Common myeloid progenitor, CD34-positive (primary cell): ENCODE results near the gene METTL21A.
A peak's percentile ranks its signal among the peaks of the same experiment; 100 is the strongest.

Source experiments
- CTCF ChIA-PET: fragments of 350-600 bp; sonication (Branson Sonifier 250); formaldehyde crosslinking; loops from one replicate; lab custom pipeline; 2021; ENCODE audit warnings: antibody characterized with exemption; lab: Charles Lee
- POLR2A ChIA-PET: fragments of 350-600 bp; sonication (Branson Sonifier 250); formaldehyde crosslinking; loops from one replicate; lab custom pipeline; 2021; ENCODE audit warnings: antibody characterized with exemption; lab: Charles Lee
- DNase-seq, 3 donors: peaks; one replicate each; pipeline versions ENCODE4 v3.0.0 to v3.0.0-alpha.2; 2013
- H3K27ac ChIP-seq, 2 experiments: 1 replicate in 1 of 2; 2 replicates in 1 of 2; pipeline ENCODE4 v1.7.0; 2013; ENCODE audit warnings: inconsistent platforms in 2 of 2, low read length in 2 of 2, mild to moderate bottlenecking in 2 of 2, low read depth in 1 of 2, moderate library complexity in 1 of 2; ENCODE audit not compliant: severe bottlenecking in 2 of 2, insufficient read depth in 1 of 2, poor library complexity in 1 of 2
- H3K27me3 ChIP-seq, 5 experiments: replicated peaks in 2 of 5; 1 replicate in 3 of 5; 2 replicates in 2 of 5; pipeline versions ENCODE4 v1.6.1 to v1.7.0; 2013; ENCODE audit warnings: low read length in 4 of 5, mild to moderate bottlenecking in 2 of 5, moderate library complexity in 2 of 5, inconsistent platforms in 1 of 5; ENCODE audit not compliant: insufficient read depth in 5 of 5, control insufficient read depth in 4 of 5
- H3K36me3 ChIP-seq, 4 experiments: 1 replicate in 2 of 4; 2 replicates in 2 of 4; pipeline versions ENCODE4 v1.6.1 to v1.7.0; 2013; ENCODE audit warnings: low read length in 3 of 4, control low read depth in 1 of 4, mild to moderate bottlenecking in 1 of 4; ENCODE audit not compliant: control insufficient read depth in 4 of 4, insufficient read depth in 4 of 4
- H3K4me1 ChIP-seq, 4 experiments: 1 replicate in 3 of 4; 2 replicates in 1 of 4; pipeline versions ENCODE4 v1.6.1 to v1.7.1; 2013; ENCODE audit warnings: low read length in 3 of 4, mild to moderate bottlenecking in 3 of 4, control low read depth in 1 of 4, inconsistent platforms in 1 of 4, moderate library complexity in 1 of 4; ENCODE audit not compliant: control insufficient read depth in 4 of 4, insufficient read depth in 4 of 4; ENCODE audit errors: control extremely low read depth in 1 of 4
- H3K4me3 ChIP-seq, 7 experiments: 1 replicate in 4 of 7; 2 replicates in 3 of 7; pipeline versions ENCODE4 v1.5.1 to v1.7.0; 2013; ENCODE audit warnings: mild to moderate bottlenecking in 7 of 7, low read length in 6 of 7, moderate library complexity in 6 of 7, inconsistent platforms in 2 of 7, low read depth in 2 of 7, control low read depth in 1 of 7; ENCODE audit not compliant: insufficient read depth in 4 of 7, control insufficient read depth in 1 of 7; ENCODE audit errors: extremely low read depth in 1 of 7
- H3K9me3 ChIP-seq, 5 experiments: 1 replicate in 4 of 5; 2 replicates in 1 of 5; pipeline versions ENCODE4 v1.6.1 to v1.7.1; 2013; ENCODE audit warnings: low read length in 4 of 5, mild to moderate bottlenecking in 2 of 5, inconsistent platforms in 1 of 5, low read depth in 1 of 5, moderate library complexity in 1 of 5; ENCODE audit not compliant: control insufficient read depth in 4 of 5, insufficient read depth in 2 of 5; ENCODE audit errors: control extremely low read depth in 1 of 5
- WGBS: methylation state at CpG from one replicate; pipeline ENCODE4 v1.1.5; 2013; ENCODE audit not compliant: insufficient coverage; 5-methylcytosine and 5-hydroxymethylcytosine counted together

The METTL21A gene

GRCh38 chr2:207571370-207571769 lies 53.8 kb downstream of the METTL21A start:
- no CpG with 5 or more reads among the region's 3 CpGs for whole genome bisulfite sequencing
- Histone ChIP-seq H3K27ac (no peak overlapping the region), H3K4me1 (no peaks in the 10 kb centered on the region), H3K36me3 (peaks cover 11 to 61% (median 31%) of the 10 kb centered on the region in 4 experiments), H3K27me3 (no peaks in the 10 kb centered on the region), H3K4me3 (no peak overlapping the region), H3K9me3 (no peaks in the 10 kb centered on the region)
- DNase-seq, result peak in 2 of 3 donors; percentile 4 to 27
- ChIA-PET CTCF (no interaction called here), POLR2A (interaction anchor here (1.0 to 1.1 kb wide), 2 partner anchors 8 to 54 kb away, joined by 3 to 4 read pairs; partner anchors contain the start of gene METTL21A)

- Histone ChIP-seq H3K27ac (no peak overlapping the region), H3K4me1 (no peaks in the 10 kb centered on the region), H3K27me3 (no peaks in the 10 kb centered on the region), H3K36me3 (peaks cover 11 to 53% (median 26%) of the 10 kb centered on the region in 4 experiments), H3K4me3 (no peak overlapping the region), H3K9me3 (no peaks in the 10 kb centered on the region)
- ChIA-PET CTCF (interaction anchor here (0.8 to 1.5 kb wide), 3 partner anchors 12 to 166 kb away, joined by 3 to 4 read pairs (median 3); no protein-coding TSS in a partner anchor), POLR2A (no interaction called here)
- peak in 1 of 3 donors; percentile 18 for DNase-seq
These were observed 57.5 kb downstream of the METTL21A start for GRCh38 chr2:207567671-207568070.

GRCh38 chr2:207565736-207566500 lies 59.3 kb downstream of the METTL21A start:
- no peaks in the 10 kb centered on the region for H3K9me3 ChIP-seq
- DNase-seq, result no peak
- no peaks in the 10 kb centered on the region for H3K4me1 ChIP-seq
- H3K4me3 ChIP-seq, result no peak overlapping the region
- peaks cover 14 to 54% (median 30%) of the 10 kb centered on the region in 4 experiments for H3K36me3 ChIP-seq
- POLR2A ChIA-PET, result interaction anchor here (0.7 kb wide), 1 partner anchor 157 kb away, joined by 3 read pairs; no protein-coding TSS in a partner anchor
- 100% methylated on average over 5 of the region's 7 CpGs for WGBS
- no peaks in the 10 kb centered on the region for H3K27me3 ChIP-seq
- H3K27ac ChIP-seq, result no peak overlapping the region
- CTCF ChIA-PET, result interaction anchor here (1.0 kb wide), 1 partner anchor 13 kb away, joined by 3 read pairs; no protein-coding TSS in a partner anchor
